Skeletal muscle tissue (tissue), 4 donors: Measurements from ENCODE around the gene TENM4. TPM values are rescaled to one million over a fixed set of nuclear protein-coding genes. Genes with fewer than 3 reads are reported as not detected.
"Not testable (repeated sequence)": the region's sequence is repeated elsewhere in the genome, so short reads cannot be mapped to it uniquely, and the experiment has no call there.

Experiments used
- H3K27ac ChIP-seq: one replicate; pipeline ENCODE4 v1.7.0; 2013; ENCODE audit warnings: mild to moderate bottlenecking, low read depth, low read length, inconsistent platforms
- H3K27me3 ChIP-seq, 3 donors: one replicate each; pipeline ENCODE4 v1.7.0; 2013; ENCODE audit warnings: low read length in 3 of 3; ENCODE audit not compliant: control insufficient read depth in 3 of 3, insufficient read depth in 3 of 3
- H3K36me3 ChIP-seq, 3 donors: one replicate each; pipeline ENCODE4 v1.7.0; 2013; ENCODE audit warnings: low read length in 3 of 3; ENCODE audit not compliant: control insufficient read depth in 3 of 3, insufficient read depth in 3 of 3
- H3K4me1 ChIP-seq, 3 donors: one replicate each; pipeline ENCODE4 v1.7.0; 2013; ENCODE audit warnings: low read length in 3 of 3, mild to moderate bottlenecking in 3 of 3; ENCODE audit not compliant: control insufficient read depth in 3 of 3, insufficient read depth in 3 of 3
- H3K4me3 ChIP-seq, 3 donors: one replicate each; pipeline ENCODE4 v1.7.0; 2013; ENCODE audit warnings: low read length in 3 of 3
- H3K9ac ChIP-seq, 3 donors: one replicate each; pipeline ENCODE4 v1.7.0; 2013; ENCODE audit warnings: low read length in 3 of 3, mild to moderate bottlenecking in 3 of 3, moderate library complexity in 2 of 3, low read depth in 1 of 3
- H3K9me3 ChIP-seq, 3 donors: one replicate each; pipeline ENCODE4 v1.7.0; 2013; ENCODE audit warnings: low read length in 3 of 3; ENCODE audit not compliant: control insufficient read depth in 3 of 3
- total RNA-seq: library from RNA; depleted of rRNA; stranded (reverse); fragments of >200 nt; gene quantifications from one replicate; pipeline ENCODE4 v1.2.3, GENCODE V29; 2014
- donor health status: Osteomylitis.

The TENM4 gene
- total RNA-seq, 1 donor from 2014 or later: 18.3 TPM

DNA sequence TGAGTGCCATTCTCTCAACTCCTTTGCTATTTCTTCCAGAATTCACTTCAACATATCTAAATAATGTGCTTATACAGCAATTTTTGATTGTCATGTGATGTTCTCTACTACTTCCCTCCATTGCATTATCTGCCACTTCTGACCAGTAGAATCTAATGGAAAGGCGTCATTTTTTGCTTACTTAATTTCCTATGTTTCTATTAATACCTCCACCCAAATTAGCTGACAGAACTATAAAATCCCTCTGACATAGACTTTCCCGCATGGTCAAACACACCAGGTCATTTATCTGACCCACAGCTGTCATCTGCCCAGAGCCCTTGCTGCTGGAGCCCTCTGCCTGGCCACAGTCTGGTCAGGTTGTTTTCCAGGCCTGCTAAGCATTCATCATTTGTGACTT lies 607.6 kb downstream of the TENM4 start:
- Histone ChIP-seq H3K4me1 (no peaks in the 10 kb centered on the region), H3K9me3 (no peaks in the 10 kb centered on the region), H3K27ac (no peak overlapping the region), H3K27me3 (no peaks in the 10 kb centered on the region), H3K4me3 (no peak overlapping the region), H3K36me3 (no peaks in the 10 kb centered on the region), H3K9ac (no peak overlapping the region)

DNA sequence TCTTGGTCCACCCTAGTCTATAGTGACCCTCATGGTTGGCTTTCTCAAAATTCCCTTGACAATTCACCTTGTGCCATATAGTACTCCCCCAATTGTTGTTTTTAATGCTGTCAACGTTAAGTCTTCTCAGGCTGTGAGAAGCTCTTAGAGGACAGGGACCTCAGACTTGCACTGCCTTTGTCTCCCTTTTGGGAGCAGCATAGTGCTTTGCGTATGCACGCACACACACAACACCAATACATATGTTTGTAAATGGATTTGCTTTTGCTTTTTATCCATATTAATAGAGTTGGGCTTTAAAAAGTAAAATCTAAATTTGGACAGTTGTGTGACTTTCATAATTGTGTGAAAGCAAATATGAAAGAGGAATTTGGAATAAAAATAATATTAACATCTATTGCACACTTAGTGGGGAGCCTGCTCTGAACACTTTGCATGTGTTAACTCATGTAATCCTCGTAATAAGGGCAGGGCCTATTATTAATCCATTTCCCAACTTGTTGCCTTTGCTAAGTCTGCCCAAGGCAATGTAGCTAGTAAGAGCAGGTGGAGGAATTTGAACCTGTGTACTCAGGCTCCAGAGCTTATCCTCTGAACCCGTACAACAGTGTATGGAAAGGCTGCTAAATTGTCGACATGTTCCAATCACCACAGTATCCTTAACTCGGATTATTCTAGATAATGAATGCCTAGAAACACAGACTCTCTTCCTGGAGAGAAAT lies 608.4 kb downstream of the TENM4 start:
- H3K4me3 ChIP-seq: no peak overlapping the region
- H3K9ac ChIP-seq: no peak overlapping the region
- H3K27me3 ChIP-seq: no peaks in the 10 kb centered on the region
- no peak overlapping the region for H3K27ac ChIP-seq
- H3K9me3 ChIP-seq: no peaks in the 10 kb centered on the region
- H3K36me3 ChIP-seq: no peaks in the 10 kb centered on the region
- H3K4me1 ChIP-seq: no peaks in the 10 kb centered on the region

DNA sequence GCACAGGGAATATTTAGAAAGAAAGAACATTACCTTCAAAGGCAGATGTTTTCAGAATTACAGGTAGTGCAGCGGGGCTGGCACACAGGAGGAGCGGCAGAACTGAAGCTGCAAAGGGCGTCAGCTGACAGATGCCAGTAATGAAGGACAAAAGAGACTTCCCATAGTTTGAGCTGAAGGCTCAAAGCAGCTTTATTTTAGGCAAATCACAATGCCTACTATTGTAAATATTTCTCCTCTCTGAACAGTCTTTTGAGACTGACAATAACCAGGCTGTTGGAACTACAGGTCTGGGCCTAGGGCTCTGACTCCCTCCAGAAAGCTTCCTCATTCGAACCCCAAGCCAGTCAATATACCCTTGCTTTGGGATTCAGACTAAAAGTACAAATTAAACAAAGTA lies 609.3 kb downstream of the TENM4 start:
- Histone ChIP-seq H3K27ac (no peak overlapping the region), H3K4me1 (no peaks in the 10 kb centered on the region), H3K27me3 (no peaks in the 10 kb centered on the region), H3K4me3 (no peak overlapping the region), H3K9me3 (no peaks in the 10 kb centered on the region), H3K9ac (no peak overlapping the region), H3K36me3 (no peaks in the 10 kb centered on the region)

DNA sequence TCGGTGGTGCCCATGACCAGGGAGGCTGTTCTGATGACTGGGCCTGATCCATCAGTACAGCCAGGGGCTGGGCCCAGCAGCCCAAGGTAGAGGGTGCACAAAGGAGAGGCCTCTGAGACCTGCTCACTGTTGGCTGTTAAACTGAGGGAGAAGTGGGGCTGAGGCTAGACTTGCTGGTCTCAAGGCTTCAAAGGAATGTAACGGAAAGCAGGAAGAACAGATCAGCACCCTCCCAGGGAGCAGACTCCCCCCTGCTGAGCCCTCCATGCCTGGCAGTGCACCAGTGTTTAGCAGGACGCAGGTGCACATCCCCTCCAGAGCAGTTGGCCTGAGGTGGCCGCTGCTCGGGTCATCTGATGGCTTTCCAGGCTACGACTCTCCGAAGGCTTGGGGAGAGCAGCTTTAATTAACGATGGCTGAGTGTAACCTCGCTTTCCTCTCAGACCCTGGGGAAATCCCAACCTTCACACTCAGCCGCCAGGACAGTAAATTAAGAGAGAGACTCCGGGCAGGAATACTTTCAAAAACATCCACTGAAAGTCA lies 610.5 kb downstream of the TENM4 start:
- no peaks in the 10 kb centered on the region for H3K4me1 ChIP-seq
- no peak overlapping the region for H3K9ac ChIP-seq
- no peaks in the 10 kb centered on the region for H3K27me3 ChIP-seq
- no peak overlapping the region for H3K27ac ChIP-seq
- H3K36me3 ChIP-seq: no peaks in the 10 kb centered on the region
- H3K9me3 ChIP-seq: no peaks in the 10 kb centered on the region
- H3K4me3 ChIP-seq: no peak overlapping the region

DNA sequence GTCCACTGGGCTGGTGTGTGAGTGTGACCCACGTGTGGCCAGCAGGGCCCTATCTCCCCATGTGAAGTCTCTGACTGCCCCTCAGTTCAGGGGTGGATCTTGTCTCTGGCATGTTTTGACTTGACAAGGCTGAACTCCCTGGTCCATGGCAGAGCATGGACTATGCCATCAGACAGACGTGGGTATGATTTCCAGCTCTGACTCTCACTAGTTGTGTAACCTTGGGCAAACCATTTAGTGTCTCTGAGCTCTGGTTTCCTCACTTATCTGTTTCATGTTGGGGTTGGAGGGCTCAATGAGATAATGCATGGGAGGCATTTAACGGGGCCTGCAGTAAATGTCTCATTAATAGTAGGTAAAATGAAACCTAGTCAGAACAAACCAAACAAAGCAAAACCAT lies 611.7 kb downstream of the TENM4 start:
- no peaks in the 10 kb centered on the region for H3K27me3 ChIP-seq
- no peaks in the 10 kb centered on the region for H3K36me3 ChIP-seq
- H3K4me3 ChIP-seq: no peak overlapping the region
- no peak overlapping the region for H3K27ac ChIP-seq
- no peaks in the 10 kb centered on the region for H3K9me3 ChIP-seq
- H3K4me1 ChIP-seq: no peaks in the 10 kb centered on the region
- no peak overlapping the region for H3K9ac ChIP-seq

DNA sequence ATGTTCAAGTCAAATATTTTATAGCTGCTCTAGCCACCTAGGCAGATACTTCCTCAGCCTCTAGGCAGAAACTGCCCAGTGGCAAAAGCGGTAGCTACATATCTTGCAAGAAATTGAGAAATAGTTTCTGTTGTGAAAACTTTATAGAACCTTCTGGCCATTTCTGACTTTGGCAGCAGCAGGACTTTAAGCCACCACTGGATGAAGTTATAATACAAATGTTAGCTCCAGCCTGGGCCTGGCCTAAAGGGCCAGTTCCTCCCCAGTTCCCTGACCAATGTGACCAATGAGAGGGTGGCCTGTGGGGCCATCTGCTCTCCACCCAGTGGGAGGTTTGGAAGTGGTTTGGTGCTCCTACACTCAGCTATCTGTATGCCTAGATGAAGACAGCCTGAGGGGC lies 612.2 kb downstream of the TENM4 start:
- Histone ChIP-seq H3K9me3 (no peaks in the 10 kb centered on the region), H3K27ac (no peak overlapping the region), H3K27me3 (no peaks in the 10 kb centered on the region), H3K4me1 (no peaks in the 10 kb centered on the region), H3K36me3 (no peaks in the 10 kb centered on the region), H3K9ac (no peak overlapping the region), H3K4me3 (no peak overlapping the region)

DNA sequence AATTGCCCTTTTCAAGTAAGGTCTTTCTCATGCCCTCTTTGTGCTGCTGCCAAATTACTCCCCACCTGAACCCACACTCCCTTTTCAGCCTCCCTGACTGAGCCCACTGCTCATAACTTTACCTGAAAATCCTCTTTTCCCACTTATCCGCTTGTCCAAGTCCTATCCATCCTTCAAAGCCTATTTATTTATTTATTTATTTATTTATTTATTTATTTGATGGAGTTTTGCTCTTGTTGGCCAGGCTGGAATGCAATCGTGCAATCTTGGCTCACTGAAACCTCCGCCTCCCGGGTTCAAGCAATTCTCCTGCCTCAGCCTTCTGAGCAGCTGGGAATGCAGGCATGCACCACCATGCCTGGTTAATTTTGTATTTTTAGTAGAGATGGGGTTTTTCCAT lies 613.5 kb downstream of the TENM4 start:
- not testable (repeated sequence) for H3K27me3 ChIP-seq, H3K27ac ChIP-seq, H3K9me3 ChIP-seq, H3K36me3 ChIP-seq, H3K4me3 ChIP-seq, H3K4me1 ChIP-seq, H3K9ac ChIP-seq

DNA sequence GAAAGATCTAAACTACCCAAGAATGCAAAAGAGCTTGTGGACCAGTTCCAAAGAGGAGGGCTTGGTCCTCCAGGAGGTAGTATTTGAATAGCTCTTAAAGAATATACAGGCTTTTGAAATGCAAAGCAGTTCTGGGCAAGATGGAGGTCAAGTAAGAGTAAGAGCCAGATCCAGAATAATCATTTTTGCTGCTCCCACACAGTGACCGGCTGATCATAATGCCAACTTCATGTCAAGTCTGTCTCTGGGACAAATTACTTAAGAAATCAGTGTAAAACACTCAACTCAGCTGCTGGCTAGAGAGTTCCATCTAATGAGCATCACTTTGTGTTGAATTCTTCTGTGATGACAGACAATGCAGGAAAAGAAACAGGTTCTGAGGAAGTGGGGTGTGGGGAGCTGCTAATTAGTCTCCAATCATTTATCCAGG lies 615.2 kb downstream of the TENM4 start:
- Histone ChIP-seq H3K4me3 (no peak overlapping the region), H3K9ac (no peak overlapping the region), H3K36me3 (no peaks in the 10 kb centered on the region), H3K4me1 (no peaks in the 10 kb centered on the region), H3K9me3 (no peaks in the 10 kb centered on the region), H3K27me3 (no peaks in the 10 kb centered on the region), H3K27ac (no peak overlapping the region)

DNA sequence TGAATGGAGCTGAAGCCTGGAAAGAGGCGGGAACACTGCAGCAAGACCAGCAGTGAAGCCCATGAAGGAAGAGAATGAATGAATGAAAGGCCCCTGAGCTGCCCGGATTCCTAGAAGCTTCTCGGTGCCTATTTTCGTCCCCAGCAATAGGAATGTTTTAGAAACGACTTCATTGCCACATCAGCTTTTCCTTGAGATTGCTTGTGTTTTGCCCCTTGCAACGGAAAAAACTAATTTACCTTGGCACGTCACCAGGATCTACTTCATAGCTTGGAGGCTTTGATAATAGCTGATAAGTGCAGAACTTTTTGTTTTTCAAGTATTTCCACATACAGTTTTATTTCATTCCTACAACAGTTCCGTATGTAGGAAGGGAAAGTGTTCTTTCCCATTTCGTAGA lies 617.2 kb downstream of the TENM4 start:
- Histone ChIP-seq H3K9ac (no peak overlapping the region), H3K4me1 (no peaks in the 10 kb centered on the region), H3K4me3 (no peak overlapping the region), H3K36me3 (no peaks in the 10 kb centered on the region), H3K9me3 (no peaks in the 10 kb centered on the region), H3K27me3 (no peaks in the 10 kb centered on the region), H3K27ac (no peak overlapping the region)

DNA sequence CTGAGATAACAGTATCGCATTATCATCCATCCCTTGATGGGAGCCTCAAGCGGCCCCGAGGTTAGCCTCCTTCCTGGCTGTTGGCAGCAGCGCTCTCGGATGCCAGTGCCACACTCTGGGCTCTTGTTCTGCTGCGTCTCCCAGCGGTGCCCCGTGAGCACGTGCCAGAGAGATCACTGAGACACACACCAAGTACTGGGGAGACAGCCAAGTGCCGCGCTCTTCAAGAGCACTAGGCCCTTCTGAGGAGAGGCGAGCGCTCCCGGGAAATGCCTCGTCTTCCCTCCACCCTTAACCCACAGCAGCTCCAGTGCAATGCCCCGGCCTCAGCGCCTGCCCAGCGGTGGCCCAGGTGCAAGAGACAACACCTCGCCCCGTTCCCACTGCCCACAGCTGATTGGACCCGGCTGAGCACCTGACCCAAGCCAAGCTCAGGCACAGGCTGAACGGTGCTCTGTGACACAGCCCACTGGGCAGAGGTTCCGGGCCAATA lies 617.9 kb downstream of the TENM4 start:
- no peak overlapping the region for H3K9ac ChIP-seq
- no peaks in the 10 kb centered on the region for H3K9me3 ChIP-seq
- no peaks in the 10 kb centered on the region for H3K4me1 ChIP-seq
- H3K4me3 ChIP-seq: no peak overlapping the region
- no peak overlapping the region for H3K27ac ChIP-seq
- H3K36me3 ChIP-seq: no peaks in the 10 kb centered on the region
- no peaks in the 10 kb centered on the region for H3K27me3 ChIP-seq
